Measurements from ENCODE around the gene ELK3.

ELK3 gene

DNA sequence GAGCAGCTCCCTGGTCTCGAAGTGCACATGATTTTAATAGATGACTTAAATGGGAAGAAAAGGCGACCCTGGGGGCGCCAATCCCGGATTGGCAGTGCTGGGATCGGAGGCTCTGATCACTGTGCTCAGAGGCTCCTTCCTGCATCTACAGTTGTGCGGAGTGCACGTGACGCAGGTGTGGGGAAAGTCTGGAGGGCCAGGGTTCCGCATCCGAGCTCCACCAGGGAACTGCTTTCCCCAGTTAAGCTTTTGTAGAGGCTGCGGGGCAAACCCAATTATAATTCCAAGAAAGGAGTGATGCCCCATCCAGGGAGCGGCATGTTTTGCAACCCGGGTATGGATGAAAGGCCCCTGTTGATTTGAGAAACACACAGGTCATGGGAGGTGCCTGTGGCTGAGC is 36.5 kb downstream of the ELK3 start:
- peaks cover 0 to 23% (median 16%) of the 10 kb centered on the region in 5 donors for H3K36me3 ChIP-seq (ENCODE audit: control insufficient read depth in 5 of 5, insufficient read depth in 5 of 5, low read length in 5 of 5)
- H3K9ac ChIP-seq (ENCODE audit: low read length in 5 of 5): no peak overlapping the region
- no peaks in the 10 kb centered on the region for H3K27me3 ChIP-seq (ENCODE audit: control insufficient read depth in 5 of 5, insufficient read depth in 4 of 5, low read length in 5 of 5)
- no peaks in the 10 kb centered on the region for H3K9me3 ChIP-seq (ENCODE audit: control insufficient read depth in 5 of 5, low read length in 5 of 5)
- H3K4me1 ChIP-seq (ENCODE audit: control insufficient read depth in 5 of 5, insufficient read depth in 5 of 5, low read length in 5 of 5): peaks cover 10 to 44% (median 21%) of the 10 kb centered on the region in 5 donors
- H3K4me3 ChIP-seq (ENCODE audit: low read depth in 1 of 5, low read length in 5 of 5): no peak overlapping the region
- no peak overlapping the region for H3K27ac ChIP-seq (ENCODE audit: low read depth, low read length)

DNA sequence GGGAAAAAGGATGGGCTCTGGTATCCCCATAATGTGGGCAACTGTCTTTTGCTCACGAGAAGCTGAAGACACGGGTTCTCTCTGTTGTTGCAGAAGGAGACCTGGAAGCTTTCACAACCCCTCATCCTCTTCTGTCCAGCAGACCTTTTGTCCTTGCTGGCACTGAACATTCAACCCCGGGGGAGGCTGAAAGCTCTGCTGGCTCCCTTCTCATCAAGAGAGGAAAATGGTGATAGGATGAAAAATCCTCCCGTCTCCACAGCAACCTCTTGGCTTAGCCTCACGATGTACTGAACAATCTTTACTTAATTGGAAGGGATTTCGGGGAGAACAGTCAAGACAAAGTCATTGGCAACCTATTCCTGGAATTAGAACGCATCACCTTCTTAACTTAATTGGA is 39.0 kb downstream of the ELK3 start:
- H3K27ac ChIP-seq (ENCODE audit: low read depth, low read length): peak overlapping the region; percentile 77

DNA sequence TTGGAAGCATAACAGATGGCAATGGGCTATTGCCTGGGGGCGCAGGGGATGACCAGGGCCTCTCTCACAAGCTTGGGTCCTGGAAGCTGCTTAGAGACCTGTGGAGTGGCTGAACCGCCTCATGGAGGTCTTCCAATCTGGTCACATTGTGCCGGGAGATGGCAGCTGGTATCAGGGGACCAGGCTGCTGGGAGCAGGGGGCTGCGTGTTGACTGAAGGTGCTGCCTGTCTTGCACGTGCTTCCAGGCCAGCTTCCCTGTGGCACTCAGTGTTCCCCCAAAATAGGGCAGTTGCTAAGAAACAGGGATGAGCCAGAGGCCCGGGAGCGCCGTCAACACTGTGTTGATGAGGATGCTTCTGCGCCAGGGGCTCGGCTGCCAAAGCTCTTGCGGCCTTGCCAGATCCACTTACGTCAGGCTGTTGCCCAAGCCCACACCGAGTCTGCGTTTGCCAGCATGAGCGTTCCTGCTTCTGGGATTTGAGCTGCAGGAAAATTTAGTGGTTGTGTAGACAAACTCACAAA is 39.8 kb downstream of the ELK3 start:
- H3K36me3 ChIP-seq (ENCODE audit: control insufficient read depth in 5 of 5, insufficient read depth in 5 of 5, low read length in 5 of 5): peaks cover 0 to 6% (median 3%) of the 10 kb centered on the region in 5 donors
- peak overlapping the region; percentile 77 for H3K27ac ChIP-seq (ENCODE audit: low read depth, low read length)
- H3K9me3 ChIP-seq (ENCODE audit: control insufficient read depth in 5 of 5, low read length in 5 of 5): no peaks in the 10 kb centered on the region
- H3K4me1 ChIP-seq (ENCODE audit: control insufficient read depth in 5 of 5, insufficient read depth in 5 of 5, low read length in 5 of 5): peaks cover 13 to 62% (median 50%) of the 10 kb centered on the region in 5 donors
- H3K4me3 ChIP-seq (ENCODE audit: low read depth in 1 of 5, low read length in 5 of 5): no peak overlapping the region
- H3K9ac ChIP-seq (ENCODE audit: low read length in 5 of 5): no peak overlapping the region
- peaks cover 0 to 12% (median 4%) of the 10 kb centered on the region in 5 donors for H3K27me3 ChIP-seq (ENCODE audit: control insufficient read depth in 5 of 5, insufficient read depth in 4 of 5, low read length in 5 of 5)

More for the DNA sequence above, 39.0 kb downstream of the ELK3 start:
- Histone ChIP-seq H3K27me3 (ENCODE audit: control insufficient read depth in 5 of 5, insufficient read depth in 4 of 5, low read length in 5 of 5) (peaks cover 0 to 8% (median 0%) of the 10 kb centered on the region in 5 donors), H3K4me3 (ENCODE audit: low read depth in 1 of 5, low read length in 5 of 5) (no peak overlapping the region), H3K9ac (ENCODE audit: low read length in 5 of 5) (no peak overlapping the region), H3K36me3 (ENCODE audit: control insufficient read depth in 5 of 5, insufficient read depth in 5 of 5, low read length in 5 of 5) (peaks cover 0 to 8% (median 3%) of the 10 kb centered on the region in 5 donors), H3K9me3 (ENCODE audit: control insufficient read depth in 5 of 5, low read length in 5 of 5) (no peaks in the 10 kb centered on the region), H3K4me1 (ENCODE audit: control insufficient read depth in 5 of 5, insufficient read depth in 5 of 5, low read length in 5 of 5) (peaks cover 13 to 54% (median 44%) of the 10 kb centered on the region in 5 donors)

DNA sequence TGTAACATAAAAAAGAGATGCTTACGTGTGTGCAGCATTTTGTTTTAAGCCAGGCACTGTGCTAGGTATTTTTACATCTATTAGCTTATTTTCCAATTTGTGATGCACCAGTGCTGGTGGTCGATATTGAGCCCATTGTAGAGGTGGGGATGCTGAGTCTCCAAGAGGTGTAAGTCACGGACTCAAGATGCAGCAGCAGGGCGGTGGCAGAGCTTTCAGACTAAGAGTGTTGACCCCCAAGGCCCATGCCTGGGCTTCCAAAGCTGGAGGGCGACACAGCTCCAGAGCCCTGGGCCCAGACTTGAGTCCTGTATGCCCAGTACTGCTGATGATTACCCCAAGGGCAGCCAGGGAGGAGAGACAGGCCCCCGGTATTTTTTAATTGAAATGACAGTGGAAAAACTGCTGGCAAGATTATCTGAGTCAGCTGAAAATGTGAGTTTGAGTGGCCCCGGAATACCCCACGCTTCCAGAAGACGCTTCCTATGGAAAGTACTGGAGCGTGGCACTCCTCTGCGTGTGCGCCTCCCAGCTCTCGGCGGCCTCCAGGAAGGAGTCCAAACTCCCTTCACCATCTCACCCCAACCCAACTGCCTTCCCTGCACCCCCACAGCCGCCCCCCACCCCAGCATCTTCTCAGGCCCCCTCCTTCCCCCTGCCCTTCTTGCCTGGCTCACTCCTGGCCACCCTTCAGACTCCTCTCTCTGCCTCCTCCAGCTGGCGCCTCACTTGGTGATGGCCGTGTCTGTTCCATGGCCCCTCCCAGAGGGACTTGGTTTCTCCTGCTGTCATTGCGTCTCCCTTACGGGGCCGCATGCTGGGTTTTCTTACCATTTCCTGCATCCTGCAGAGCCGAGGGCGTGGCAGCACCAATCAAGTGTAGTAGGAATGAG is 40.7 kb downstream of the ELK3 start:
- Histone ChIP-seq H3K4me1 (ENCODE audit: control insufficient read depth in 5 of 5, insufficient read depth in 5 of 5, low read length in 5 of 5) (peaks cover 15 to 67% (median 57%) of the 10 kb centered on the region in 5 donors), H3K4me3 (ENCODE audit: low read depth in 1 of 5, low read length in 5 of 5) (no peak overlapping the region), H3K27ac (ENCODE audit: low read depth, low read length) (peak overlapping the region; percentile 77), H3K27me3 (ENCODE audit: control insufficient read depth in 5 of 5, insufficient read depth in 4 of 5, low read length in 5 of 5) (peaks cover 0 to 13% (median 4%) of the 10 kb centered on the region in 5 donors), H3K36me3 (ENCODE audit: control insufficient read depth in 5 of 5, insufficient read depth in 5 of 5, low read length in 5 of 5) (peaks cover 0 to 9% (median 3%) of the 10 kb centered on the region in 5 donors), H3K9ac (ENCODE audit: low read length in 5 of 5) (no peak overlapping the region), H3K9me3 (ENCODE audit: control insufficient read depth in 5 of 5, low read length in 5 of 5) (no peaks in the 10 kb centered on the region)

DNA sequence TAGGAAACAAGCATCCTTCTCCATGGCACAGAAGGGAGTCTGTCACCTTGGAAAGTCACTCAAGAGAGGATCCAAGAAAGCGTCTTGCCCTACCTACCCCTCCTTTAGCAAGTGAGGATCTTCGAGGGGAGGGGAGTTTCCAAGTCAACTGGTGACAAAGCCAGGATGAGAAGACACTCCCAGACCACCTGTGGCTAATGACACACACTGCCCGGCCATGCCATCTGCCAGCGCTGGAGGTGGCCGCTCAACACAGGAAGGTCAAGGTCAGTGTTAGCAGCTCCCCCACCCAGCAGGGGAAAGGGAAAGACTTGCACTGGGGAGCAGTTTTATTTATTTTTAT is 41.3 kb downstream of the ELK3 start:
- Histone ChIP-seq H3K9ac (ENCODE audit: low read length in 5 of 5) (no peak overlapping the region), H3K4me3 (ENCODE audit: low read depth in 1 of 5, low read length in 5 of 5) (no peak overlapping the region), H3K27ac (ENCODE audit: low read depth, low read length) (peak overlapping the region; percentile 30), H3K27me3 (ENCODE audit: control insufficient read depth in 5 of 5, insufficient read depth in 4 of 5, low read length in 5 of 5) (peaks cover 0 to 19% (median 4%) of the 10 kb centered on the region in 5 donors), H3K9me3 (ENCODE audit: control insufficient read depth in 5 of 5, low read length in 5 of 5) (no peaks in the 10 kb centered on the region), H3K36me3 (ENCODE audit: control insufficient read depth in 5 of 5, insufficient read depth in 5 of 5, low read length in 5 of 5) (peaks cover 0 to 3% (median 0%) of the 10 kb centered on the region in 5 donors), H3K4me1 (ENCODE audit: control insufficient read depth in 5 of 5, insufficient read depth in 5 of 5, low read length in 5 of 5) (peaks cover 15 to 73% (median 64%) of the 10 kb centered on the region in 5 donors)

DNA sequence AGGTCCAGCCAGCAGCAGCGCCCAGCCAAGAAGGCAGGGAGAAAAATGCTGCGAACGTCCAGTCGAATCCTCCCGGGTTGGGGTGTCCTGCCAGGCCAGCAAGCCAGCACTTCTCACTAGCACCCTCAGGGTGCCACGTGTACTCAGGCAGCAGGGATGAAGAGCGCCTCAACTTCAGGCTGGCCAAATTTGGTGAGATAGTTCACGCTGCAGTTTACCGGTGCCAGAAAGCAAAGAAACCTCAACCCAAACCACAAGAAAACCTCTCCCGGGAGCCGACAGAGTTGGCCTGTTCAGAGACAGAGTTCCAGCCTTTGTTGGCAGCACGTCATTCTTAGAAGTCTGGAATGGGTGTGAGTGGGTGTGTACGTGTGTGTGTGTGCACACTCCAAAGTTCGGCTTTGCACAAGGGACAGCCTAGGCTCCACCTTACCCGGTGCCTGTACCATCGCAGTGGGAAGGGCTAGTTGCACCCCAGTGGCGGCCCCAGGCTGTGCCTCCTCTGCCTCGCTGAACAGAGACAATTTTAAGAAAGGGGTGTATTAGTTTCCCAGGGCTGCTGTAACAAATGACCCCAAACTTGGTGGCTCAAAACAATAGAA is 42.1 kb downstream of the ELK3 start:
- Histone ChIP-seq H3K9ac (ENCODE audit: low read length in 5 of 5) (peak overlapping the region in 2 of 5 donors; percentile 44 to 45), H3K9me3 (ENCODE audit: control insufficient read depth in 5 of 5, low read length in 5 of 5) (no peaks in the 10 kb centered on the region), H3K27ac (ENCODE audit: low read depth, low read length) (peak overlapping the region; percentile 71), H3K27me3 (ENCODE audit: control insufficient read depth in 5 of 5, insufficient read depth in 4 of 5, low read length in 5 of 5) (peaks cover 0 to 20% (median 4%) of the 10 kb centered on the region in 5 donors), H3K36me3 (ENCODE audit: control insufficient read depth in 5 of 5, insufficient read depth in 5 of 5, low read length in 5 of 5) (peaks cover 0 to 3% (median 0%) of the 10 kb centered on the region in 5 donors), H3K4me3 (ENCODE audit: low read depth in 1 of 5, low read length in 5 of 5) (no peak overlapping the region), H3K4me1 (ENCODE audit: control insufficient read depth in 5 of 5, insufficient read depth in 5 of 5, low read length in 5 of 5) (peaks cover 15 to 82% (median 70%) of the 10 kb centered on the region in 5 donors)

DNA sequence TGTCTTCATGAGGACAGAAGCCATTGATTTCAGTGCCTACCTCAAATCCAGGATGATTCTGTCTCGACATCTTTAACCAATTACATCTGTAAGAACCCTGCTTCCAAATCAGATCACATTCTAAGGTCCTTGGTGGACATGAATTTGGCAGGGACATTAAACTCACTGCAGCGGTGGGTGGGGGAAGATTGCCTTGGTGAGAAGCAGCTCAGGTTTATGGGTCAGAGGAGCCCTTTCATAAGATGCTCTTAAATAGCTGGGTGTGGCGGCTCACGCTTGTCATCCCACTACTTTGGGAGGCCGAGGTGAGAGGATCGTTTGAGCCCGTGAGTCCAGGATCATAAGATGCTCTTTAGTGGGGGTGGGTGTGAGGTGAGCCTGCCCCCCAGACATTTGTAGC is 42.9 kb downstream of the ELK3 start:
- Histone ChIP-seq H3K27me3 (ENCODE audit: control insufficient read depth in 5 of 5, insufficient read depth in 4 of 5, low read length in 5 of 5) (peaks cover 0 to 20% (median 4%) of the 10 kb centered on the region in 5 donors), H3K36me3 (ENCODE audit: control insufficient read depth in 5 of 5, insufficient read depth in 5 of 5, low read length in 5 of 5) (peaks cover 0 to 3% (median 0%) of the 10 kb centered on the region in 5 donors), H3K9ac (ENCODE audit: low read length in 5 of 5) (no peak overlapping the region), H3K4me1 (ENCODE audit: control insufficient read depth in 5 of 5, insufficient read depth in 5 of 5, low read length in 5 of 5) (peaks cover 15 to 89% (median 77%) of the 10 kb centered on the region in 5 donors), H3K4me3 (ENCODE audit: low read depth in 1 of 5, low read length in 5 of 5) (peak overlapping the region in 1 of 5 donors; percentile 22), H3K27ac (ENCODE audit: low read depth, low read length) (peak overlapping the region; percentile 71), H3K9me3 (ENCODE audit: control insufficient read depth in 5 of 5, low read length in 5 of 5) (no peaks in the 10 kb centered on the region)

DNA sequence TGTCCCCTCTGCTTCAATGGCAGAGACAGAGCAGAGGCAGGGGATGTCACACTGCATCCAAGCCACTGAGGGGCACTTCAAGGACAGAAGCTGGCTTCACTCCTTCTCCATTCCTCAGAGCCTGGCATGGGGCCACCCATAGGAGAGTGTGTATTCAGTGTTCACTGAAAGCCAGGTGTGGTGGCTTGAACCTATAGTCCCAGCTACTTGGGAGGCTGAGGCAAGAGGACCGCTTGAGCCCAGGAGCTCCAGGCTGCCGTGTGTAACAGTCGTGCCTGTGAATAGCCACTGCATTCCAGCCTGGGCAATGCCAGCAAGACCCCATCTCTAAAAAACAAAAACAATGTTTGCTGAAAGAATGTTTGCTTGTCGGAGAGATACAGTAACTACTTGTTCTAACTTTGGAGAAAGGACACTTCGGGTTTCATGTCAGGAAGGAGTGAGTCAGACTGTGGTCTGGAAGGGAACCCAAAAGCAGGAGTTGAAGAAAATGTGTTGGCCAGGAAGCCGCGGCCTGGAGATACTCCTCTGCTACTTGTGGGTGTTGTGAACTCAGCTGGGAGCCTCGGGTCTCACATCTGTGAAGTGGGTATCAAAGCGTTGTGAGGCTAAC is 43.4 kb downstream of the ELK3 start:
- Histone ChIP-seq H3K27me3 (ENCODE audit: control insufficient read depth in 5 of 5, insufficient read depth in 4 of 5, low read length in 5 of 5) (peaks cover 0 to 20% (median 4%) of the 10 kb centered on the region in 5 donors), H3K9ac (ENCODE audit: low read length in 5 of 5) (no peak overlapping the region), H3K4me3 (ENCODE audit: low read depth in 1 of 5, low read length in 5 of 5) (peak overlapping the region in 2 of 5 donors; percentile 22 to 30), H3K4me1 (ENCODE audit: control insufficient read depth in 5 of 5, insufficient read depth in 5 of 5, low read length in 5 of 5) (peaks cover 19 to 94% (median 82%) of the 10 kb centered on the region in 5 donors), H3K27ac (ENCODE audit: low read depth, low read length) (peak overlapping the region; percentile 71), H3K9me3 (ENCODE audit: control insufficient read depth in 5 of 5, low read length in 5 of 5) (no peaks in the 10 kb centered on the region), H3K36me3 (ENCODE audit: control insufficient read depth in 5 of 5, insufficient read depth in 5 of 5, low read length in 5 of 5) (peaks cover 0 to 3% (median 0%) of the 10 kb centered on the region in 5 donors)

DNA sequence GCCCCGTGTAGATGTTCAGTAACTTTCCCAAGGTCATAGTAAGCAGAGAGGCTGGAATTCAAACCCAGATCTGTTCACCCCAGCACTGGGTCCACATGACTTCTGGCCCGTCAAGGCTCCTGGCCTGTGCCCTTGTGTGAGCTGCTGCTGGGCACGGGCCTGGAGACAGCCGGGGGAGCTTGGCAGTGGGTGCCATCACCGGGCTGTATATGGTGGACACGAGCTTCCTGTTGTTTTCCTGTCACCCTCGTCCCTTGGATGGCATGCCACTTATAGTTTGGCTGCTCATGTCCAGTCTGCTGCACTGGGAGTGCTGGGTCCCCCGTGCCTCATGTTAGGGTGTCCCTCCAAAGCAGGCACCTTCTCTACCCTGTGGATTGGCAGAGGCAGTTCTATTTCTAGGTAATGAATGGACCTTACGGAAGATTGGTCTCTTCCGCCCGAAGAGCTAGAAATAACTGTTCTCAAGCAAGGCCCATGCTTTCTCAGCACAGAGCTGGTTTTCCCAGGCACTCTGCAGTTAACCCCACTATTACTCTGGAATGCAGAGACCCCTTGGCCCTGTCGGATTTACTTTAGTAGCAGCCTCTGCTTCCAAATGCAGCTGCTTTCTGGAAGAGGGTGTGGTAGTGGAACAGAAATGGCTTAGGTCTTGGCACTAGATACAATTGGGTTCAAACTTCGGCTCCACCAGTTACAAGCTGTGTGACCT is 44.3 kb downstream of the ELK3 start:
- peaks cover 20 to 93% (median 81%) of the 10 kb centered on the region in 5 donors for H3K4me1 ChIP-seq (ENCODE audit: control insufficient read depth in 5 of 5, insufficient read depth in 5 of 5, low read length in 5 of 5)
- peaks cover 0 to 20% (median 4%) of the 10 kb centered on the region in 5 donors for H3K27me3 ChIP-seq (ENCODE audit: control insufficient read depth in 5 of 5, insufficient read depth in 4 of 5, low read length in 5 of 5)
- peaks cover 0 to 3% (median 0%) of the 10 kb centered on the region in 5 donors for H3K36me3 ChIP-seq (ENCODE audit: control insufficient read depth in 5 of 5, insufficient read depth in 5 of 5, low read length in 5 of 5)
- H3K27ac ChIP-seq (ENCODE audit: low read depth, low read length): peak overlapping the region; percentile 71
- H3K9ac ChIP-seq (ENCODE audit: low read length in 5 of 5): no peak overlapping the region
- H3K4me3 ChIP-seq (ENCODE audit: low read depth in 1 of 5, low read length in 5 of 5): no peak overlapping the region
- no peaks in the 10 kb centered on the region for H3K9me3 ChIP-seq (ENCODE audit: control insufficient read depth in 5 of 5, low read length in 5 of 5)

All from subcutaneous abdominal adipose tissue (tissue), 5 donors.